Fibroblast of mammary gland (primary cell): ENCODE results near the gene ABHD12B.

Experiments used
- DNase-seq: peaks from one replicate; pipeline ENCODE4 v3.0.0-alpha.2; 2010; ENCODE audit warnings: low read depth
- H3K4me3 ChIP-seq: 2 replicates; pipeline ENCODE4 v1.5.1; 2011; ENCODE audit warnings: low read depth, mild to moderate bottlenecking, low read length, moderate library complexity; ENCODE audit not compliant: control insufficient read depth
- CTCF ChIP-seq: conservative IDR thresholded peaks from 2 replicates; pipeline ENCODE4 v1.5.1; 2011; ENCODE audit warnings: low read depth, low read length, inconsistent platforms; ENCODE audit not compliant: control insufficient read depth, insufficient read depth

The ABHD12B gene

GRCh38 chr14:50828721-50829488 is 42.9 kb upstream of the ABHD12B start:
- H3K4me3 ChIP-seq = peak overlapping the region; percentile 72
- no peak for DNase-seq
- TF ChIP-seq CTCF = peak; percentile 7

- TF ChIP-seq CTCF = no peak
- DNase-seq = no peak
- H3K4me3 ChIP-seq = peak overlapping the region; percentile 72
These were observed 42.3 kb upstream of the ABHD12B start for GRCh38 chr14:50829489-50830043.

- DNase-seq = no peak
These were observed 41.6 kb upstream of the ABHD12B start for GRCh38 chr14:50830044-50830931.

GRCh38 chr14:50830932-50831725 is 40.7 kb upstream of the ABHD12B start, which contains the start of gene NIN:
NIN (minus strand) TSS chr14:50831162; CDS start chr14:50822056, 9,106 bp downstream.
- no peak for TF ChIP-seq CTCF
- peak within 1 kb of the TSS; percentile 79 for H3K4me3 ChIP-seq
- peak; percentile 65 for DNase-seq

More at GRCh38 chr14:50830044-50830931, 41.6 kb upstream of the ABHD12B start:
- peak overlapping the region; percentile 72 for H3K4me3 ChIP-seq
- TF ChIP-seq CTCF = no peak

- TF ChIP-seq CTCF = no peak
- H3K4me3 ChIP-seq = peak overlapping the region; percentile 79
- DNase-seq = no peak
These were observed 40.1 kb upstream of the ABHD12B start for GRCh38 chr14:50831726-50832168.

GRCh38 chr14:50832935-50833630 is 38.8 kb upstream of the ABHD12B start:
- no peak for DNase-seq
- H3K4me3 ChIP-seq = no peak overlapping the region
- no peak for TF ChIP-seq CTCF
